Inferior parietal cortex (tissue), 1 donor: Measurements from ENCODE around the gene TEX11.
"Not testable (repeated sequence)": the region's sequence is repeated elsewhere in the genome, so short reads cannot be mapped to it uniquely, and the experiment has no call there.

Experiments used
- DNase-seq: peaks from one replicate; pipeline ENCODE4 v3.0.0-alpha.2; 2016; ENCODE audit errors: extremely low spot score

Gene TEX11

DNA sequence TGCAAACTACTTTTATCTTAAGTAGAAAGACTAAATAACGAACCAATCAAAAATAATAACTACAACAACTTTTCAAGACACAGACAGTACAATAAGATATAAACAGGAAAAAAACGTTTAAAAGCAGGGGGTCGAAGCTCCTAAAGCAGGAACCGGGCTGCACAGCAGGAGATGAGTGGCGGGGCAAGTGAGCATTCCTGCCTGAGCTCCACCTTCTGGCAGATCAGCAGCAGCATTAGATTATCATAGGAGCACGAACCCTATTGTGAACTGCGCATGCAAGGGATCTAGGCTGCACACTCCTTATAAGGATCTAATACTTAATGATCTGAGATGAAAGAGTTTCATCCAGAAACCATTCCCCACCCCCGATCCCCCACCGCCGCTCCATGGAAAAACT is 146.2 kb downstream of the TEX11 start:
- DNase-seq = no peak

DNA sequence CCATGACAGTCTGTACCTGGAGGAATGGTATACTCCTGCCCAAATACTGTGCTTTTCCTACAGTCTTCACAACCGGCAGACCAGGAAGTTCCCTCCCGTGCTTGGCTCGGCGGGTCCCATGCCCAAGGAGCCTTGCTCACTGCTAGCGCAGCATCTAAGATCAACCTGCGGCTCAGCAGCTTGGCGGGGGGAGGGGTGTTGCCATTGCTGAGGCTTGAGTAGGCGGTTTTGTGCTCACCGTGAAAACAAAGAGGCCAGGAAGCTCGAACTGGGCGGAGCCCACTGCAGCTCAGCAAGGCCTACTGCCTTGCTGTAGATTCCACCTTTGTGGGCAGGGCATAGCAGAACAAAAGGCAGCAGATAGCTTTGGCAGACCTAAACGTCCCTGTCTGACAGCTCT is 152.7 kb downstream of the TEX11 start:
- no peak for DNase-seq

DNA sequence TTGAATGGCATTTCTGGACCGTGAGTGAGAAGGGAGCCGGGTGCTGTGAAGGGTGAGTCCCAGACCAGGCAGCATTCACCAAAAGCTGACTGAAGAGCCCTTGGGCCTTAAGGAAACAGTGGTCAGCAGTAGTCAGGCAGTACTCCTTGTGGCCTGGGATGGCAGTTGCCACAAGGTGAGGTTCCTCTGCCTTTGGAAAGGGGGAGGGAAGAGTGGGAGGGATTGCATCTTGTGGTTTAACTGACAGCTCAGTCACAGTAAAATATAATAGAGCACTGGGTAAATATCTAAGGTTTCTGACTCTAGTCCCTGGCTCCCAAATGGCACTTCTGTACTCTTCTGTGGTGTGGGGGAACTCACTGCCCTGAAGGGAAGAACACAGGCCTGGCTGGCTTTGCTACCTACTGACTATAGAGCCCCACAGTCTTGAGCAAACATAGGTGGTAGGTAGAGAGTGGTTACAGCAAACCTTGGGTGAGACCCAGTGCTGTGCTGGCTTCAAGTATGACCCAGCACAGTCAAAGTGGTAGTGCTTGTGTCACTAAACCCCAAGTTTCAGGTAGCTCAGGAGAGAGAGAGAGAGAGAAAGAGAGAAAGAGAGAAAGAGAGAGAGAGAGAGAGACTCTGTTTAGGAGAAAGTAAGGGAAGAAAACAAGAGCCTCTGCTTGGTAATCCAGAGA is 154.2 kb downstream of the TEX11 start:
- DNase-seq = no peak

DNA sequence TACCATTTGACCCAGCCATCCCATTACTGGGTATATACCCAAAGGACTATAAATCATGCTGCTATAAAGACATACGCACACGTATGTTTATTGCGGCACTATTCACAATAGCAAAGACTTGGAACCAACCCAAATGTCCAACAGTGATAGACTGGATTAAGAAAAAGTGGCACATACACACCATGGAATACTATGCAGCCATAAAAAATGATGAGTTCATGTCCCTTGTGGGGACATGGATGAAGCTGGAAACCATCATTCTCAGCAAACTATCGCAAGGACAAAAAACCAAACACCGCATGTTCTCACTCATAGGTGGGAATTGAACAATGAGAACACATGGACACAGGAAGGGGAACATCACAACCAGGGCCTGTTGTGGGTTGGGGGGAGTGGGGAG is 174.7 kb downstream of the TEX11 start:
- not testable (repeated sequence) for DNase-seq

DNA sequence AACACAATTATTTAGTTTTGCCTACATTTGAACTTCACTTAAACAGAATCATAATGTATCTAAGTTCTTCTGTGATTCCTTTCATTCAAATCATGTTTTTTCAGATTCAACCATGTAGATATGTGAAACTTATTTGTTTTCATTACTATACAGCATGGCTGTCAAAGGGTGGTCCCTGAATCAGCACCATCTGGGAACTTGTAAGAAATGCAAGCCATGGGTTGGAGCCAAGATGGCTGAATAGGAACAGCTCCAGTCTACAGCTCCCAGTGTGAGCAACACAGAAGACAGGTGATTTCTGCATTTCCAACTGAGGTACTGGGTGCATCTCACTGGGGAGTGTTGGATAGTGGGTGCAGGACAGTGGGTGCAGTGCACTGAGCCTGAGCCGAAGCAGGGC is 180.6 kb downstream of the TEX11 start:
- not testable (repeated sequence) for DNase-seq

DNA sequence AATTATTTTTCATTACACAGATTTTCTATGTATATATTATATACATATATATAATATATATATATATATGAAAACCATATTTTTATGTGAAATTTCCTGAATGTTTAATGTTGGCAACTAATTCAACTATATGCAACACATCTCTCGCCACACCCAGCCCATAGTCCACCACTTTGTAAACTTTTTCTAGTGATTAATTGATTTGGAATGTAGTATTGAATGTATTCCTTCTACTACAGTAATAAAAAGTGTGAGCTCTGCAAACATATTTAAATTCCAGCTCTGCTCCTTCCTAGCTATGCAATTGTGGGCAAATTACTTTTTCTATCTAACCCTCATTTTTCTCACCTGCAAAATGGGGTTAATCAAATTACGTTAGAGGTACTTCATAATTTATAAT is 187.8 kb downstream of the TEX11 start:
- no peak for DNase-seq

DNA sequence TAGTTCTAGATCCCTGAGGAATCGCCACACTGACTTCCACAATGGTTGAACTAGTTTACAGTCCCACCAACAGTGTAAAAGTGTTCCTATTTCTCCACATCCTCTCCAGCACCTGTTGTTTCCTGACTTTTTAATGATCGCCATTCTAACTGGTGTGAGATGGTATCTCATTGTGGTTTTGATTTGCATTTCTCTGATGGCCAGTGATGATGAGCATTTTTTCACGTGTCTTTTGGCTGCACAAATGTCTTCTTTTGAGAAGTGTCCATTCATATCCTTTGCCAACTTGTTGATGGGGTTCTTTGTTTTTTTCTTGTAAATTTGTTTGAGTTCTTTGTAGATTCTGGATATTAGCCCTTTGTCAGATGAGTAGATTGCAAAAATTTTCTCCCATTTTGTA is 197.2 kb downstream of the TEX11 start:
- not testable (repeated sequence) for DNase-seq

DNA sequence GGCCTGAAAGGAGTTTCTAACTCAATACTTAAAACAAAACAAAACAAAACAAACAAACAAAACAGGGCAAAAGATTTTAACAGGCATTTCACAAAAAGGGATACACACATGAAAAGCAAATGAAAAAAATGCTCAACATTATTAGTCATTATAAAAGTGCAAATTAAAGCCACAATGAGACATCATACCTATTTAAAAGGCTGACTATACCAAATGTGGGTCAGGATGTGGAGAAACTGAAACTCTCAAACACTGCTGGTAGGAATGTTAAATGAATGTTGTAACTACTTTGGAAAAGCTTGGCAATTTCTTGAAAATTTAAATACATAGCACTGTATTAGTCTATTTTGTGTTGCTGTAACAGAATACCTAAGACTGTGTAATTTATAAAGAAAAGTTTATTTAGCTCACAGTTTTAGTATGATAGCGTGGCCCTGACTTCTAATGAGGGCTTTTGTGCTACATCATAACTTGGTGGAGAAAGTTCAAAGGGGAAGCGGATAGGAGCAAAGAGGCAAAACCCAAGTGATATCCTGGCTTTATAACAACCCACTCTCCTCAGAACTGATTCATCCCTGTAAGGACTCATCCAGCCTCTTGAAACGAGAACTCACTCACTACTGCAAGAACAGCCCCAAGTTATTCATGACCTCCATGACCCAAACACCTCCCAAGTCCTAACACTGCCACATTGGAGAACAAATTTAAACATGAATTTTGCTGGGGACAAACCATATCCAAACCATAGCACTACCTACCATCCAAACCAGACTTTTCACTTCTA is 214.0 kb downstream of the TEX11 start:
- no peak for DNase-seq

DNA sequence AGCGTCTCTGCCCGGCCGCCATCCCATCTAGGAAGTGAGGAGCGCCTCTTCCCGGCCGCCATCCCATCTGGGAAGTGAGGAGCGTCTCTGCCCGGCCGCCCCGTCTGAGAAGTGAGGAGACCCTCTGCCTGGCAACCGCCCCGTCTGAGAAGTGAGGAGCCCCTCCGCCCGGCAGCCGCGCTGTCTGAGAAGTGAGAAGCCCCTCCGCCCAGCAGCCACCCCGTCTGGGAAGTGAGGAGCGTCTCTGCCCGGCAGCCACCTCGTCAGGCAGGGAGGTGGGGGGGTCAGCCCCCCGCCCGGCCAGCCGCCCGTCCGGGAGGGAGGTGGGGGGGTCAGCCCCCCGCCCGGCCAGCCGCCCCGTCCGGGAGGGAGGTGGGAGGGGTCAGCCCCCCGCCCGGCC is 229.1 kb downstream of the TEX11 start:
- DNase-seq = not testable (repeated sequence)

DNA sequence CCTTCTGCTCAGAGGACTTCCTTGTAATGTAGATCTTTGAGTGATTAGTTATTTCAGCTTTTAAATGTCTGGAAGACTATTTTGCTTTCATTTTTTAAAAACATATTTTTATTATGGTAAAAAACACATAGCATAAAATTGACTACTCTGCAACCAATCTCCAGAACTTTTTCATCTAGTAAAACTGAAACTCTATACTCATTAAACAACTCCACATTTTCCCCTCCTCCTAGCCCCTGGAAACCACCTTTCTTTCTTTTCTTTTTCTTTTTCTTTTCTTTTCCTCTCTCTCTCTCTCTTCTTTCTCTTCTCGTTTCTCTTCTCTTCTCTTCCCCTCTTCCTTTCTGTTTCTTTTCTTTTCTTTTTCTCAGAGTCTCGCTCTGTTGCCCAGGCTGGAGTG is 233.2 kb downstream of the TEX11 start:
- no peak for DNase-seq

DNA sequence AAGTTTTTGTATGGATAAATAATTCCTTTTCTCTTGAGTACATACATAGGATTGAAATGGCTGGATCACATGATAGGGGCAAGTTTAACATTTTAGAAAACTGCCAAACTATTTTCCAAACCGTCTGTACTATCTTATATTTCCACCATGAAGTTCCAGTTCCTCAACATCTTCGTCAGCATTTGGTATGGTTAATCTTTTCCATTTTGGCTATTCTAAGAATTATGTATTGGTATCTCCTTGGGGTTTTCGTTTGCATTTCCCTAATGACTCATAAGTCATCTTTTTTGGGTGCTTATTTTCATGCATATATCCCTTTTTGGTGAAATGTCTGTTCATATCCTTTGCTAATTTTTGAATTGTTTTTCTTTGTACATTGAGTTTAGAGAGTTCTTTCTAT is 236.2 kb downstream of the TEX11 start:
- no peak for DNase-seq

DNA sequence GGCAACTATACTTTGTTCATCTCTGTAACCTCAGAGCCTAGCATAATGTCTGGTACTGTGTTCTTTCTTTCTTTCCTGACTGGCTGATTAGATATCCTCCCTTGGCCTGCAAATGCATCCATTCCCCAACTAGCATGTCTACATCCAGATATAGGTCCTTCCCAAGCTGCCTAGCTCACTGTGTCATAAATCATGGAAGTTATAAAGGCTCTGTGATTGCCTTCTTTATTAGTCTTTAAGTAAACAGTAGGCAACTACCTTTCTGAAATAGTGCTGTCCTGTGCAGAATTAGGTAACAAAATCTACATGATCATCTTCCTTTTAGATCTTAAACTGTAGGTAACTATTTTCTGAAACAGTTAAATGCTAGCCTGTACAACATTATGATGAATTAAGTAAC is 239.4 kb downstream of the TEX11 start:
- no peak for DNase-seq

DNA sequence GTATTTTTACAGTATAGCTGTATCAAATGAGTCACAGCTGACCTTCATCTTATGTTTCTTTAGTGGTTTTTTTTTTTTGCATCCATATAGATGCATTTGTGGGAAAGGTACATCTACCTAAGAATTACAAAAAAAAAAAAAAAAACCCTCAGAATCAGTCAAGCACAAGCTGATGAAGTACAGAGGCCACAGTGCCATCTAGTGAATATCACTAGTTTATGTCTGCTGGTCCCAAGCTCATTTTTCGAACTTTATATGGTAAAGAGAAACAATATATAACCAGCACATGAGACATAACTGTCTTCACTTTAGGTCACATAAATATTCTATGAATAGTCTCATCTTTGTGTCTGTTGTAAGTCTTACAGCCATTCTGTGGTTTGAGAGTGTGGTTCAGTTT is 243.8 kb downstream of the TEX11 start:
- peak; percentile 8 for DNase-seq

DNA sequence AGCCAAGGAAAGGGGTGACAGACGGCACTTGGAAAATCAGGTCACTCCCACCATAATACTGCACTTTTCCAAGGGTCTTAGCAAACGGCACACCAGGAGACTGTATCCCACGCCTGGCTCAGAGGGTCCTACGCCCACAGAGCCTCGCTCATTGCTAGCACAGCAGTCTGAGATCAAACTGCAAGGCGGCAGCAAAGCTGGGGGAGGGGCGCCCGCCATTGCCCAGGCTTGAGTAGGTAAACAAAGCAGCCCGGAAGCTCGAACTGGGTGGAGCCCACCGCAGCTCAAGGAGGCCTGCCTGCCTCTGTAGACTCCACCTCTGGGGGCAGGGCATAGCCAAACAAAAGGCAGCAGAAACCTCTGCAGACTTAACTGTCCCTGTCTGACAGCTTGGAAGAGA is 247.4 kb downstream of the TEX11 start:
- not testable (repeated sequence) for DNase-seq

DNA sequence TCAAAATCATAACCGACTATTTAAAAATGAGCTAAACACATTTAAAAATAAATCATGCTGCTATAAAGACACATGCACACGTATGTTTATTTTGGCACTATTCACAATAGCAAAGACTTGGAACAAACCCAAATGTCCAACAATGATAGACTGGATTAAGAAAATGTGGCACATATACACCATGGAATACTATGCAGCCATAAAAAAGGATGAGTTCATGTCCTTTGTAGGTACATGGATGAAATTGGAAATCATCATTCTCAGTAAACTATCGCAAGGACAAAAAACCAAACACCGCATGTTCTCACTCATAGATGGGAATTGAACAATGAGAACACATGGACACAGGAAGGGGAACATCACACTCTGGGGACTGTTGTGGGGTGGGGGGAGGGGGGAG is 251.0 kb downstream of the TEX11 start:
- DNase-seq = not testable (repeated sequence)

DNA sequence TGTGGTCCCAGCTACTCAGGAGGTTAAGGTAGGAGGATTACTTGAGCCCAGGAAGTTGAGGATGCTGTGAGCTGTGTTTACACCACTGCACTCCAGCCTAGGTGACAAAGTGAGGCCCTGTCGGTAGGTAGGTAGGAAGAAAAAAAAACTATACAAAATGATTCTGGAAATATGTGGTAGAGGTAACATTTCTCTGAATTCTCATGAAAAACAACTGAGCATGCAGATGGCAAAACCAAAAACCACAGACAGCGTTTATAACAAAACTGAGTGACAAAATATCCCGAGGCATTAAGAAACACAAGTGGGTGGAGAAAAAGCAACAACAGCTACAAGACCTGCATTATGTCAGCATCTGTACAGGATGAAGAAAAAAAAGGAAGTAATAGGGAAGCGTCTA is 252.2 kb downstream of the TEX11 start:
- no peak for DNase-seq

DNA sequence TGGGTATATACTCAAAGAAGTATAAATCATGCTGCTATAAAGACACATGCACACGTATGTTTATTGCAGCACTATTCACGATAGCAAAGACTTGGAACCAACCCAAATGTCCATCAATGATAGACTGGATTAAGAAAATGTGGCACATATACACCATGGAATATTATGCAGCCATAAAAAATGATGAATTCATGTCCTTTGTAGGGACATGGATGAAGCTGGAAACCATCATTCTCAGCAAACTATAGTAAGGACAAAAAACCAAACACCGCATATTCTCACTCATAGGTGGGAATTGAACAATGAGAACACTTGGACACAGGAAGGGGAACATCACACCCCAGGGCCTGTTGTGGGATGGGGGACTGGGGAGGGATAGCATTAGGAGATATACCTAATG is 260.6 kb downstream of the TEX11 start:
- not testable (repeated sequence) for DNase-seq

DNA sequence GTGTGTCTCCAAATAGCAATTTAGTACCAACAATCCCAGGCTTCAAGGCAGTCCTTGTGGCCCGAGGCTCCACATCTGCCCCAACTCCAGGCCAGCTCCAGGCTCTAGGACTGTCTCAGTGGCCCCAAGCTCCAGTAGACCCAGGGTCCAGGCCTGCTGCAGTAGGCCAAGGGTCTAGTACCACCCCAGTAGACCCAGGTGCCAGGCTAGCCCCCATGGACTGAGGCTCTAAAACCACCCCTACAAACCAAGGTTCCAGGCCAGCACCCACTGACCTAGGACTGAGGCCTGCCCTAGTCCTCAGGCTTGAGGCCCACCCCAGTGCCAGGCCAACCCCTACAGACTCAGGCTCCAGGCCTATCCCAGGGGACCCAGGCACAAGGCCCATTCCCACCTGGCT is 272.3 kb downstream of the TEX11 start:
- no peak for DNase-seq

DNA sequence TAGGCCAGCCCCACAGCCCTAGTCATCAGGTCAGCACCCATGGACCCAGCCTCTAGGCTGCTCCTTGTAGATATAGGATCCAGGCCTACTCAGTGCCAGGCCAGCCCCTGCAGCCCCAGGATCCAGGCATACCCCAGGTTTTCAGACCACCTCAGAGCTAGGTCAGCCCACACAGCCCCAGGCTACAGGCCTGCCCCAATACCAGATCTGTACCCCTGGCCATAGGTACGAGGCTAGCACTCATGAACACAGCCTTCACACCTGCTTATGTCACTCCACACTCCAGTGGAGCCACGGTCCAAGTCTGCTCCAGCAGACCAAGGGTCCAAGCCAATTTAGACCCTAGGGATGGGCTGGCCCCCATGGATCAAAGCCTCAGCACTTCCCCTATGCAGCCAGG is 272.8 kb downstream of the TEX11 start:
- DNase-seq = no peak

DNA sequence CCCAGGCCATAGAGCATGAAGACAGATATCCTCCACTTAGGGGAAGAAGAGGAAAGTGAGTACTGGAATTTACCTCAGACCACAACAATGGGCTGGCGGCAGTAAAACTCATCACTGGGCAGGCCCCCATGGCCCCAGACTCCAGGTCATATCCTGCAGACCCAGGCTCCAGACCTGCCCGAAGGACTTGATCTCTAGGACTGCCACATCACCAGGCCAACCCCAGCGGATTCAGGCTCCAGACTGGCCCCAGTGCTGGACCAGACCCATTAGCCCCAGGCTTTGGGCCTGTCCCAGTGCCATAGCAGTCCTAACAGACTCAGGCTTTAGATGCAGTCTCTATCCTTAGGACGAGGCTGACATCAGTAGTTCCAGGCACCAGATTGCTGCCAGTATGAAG is 273.3 kb downstream of the TEX11 start:
- no peak for DNase-seq

DNA sequence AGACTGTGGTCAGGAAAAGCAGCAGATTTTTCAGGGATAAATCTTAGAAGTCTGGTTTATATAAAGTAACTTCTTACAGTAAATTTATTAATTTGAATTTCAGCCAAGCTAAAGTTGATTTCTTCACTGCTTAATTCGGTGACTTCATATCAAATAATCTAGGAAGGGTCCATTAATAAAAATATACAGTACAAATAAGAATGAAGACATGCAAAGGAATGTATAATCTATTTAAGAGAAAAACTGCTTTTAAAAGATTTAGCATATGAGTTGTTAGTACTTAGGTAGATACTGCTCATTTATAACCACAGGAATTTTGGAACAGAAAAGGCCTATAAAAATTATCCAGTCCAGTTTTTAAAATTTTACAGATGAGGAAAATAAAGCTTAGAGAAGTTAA is 286.8 kb downstream of the TEX11 start:
- DNase-seq = no peak

DNA sequence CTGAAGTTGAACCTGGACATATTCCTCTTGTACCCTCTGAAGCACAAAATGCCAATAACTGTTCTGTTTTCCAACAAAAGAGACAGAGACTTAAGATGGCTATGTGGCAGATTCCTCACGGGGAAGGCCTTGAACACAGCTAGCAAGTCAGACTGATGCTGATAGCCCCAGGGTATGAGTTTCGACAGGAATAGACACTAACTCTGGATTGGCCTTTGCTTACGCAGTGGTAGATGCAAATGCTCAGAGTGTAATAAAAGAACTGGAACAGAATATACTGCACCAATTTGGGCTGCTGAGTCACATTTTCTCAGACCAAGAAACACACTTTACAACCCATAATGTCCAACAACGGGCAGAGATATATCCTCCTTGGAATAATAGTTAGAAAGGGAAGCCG is 290.0 kb downstream of the TEX11 start:
- DNase-seq = no peak

DNA sequence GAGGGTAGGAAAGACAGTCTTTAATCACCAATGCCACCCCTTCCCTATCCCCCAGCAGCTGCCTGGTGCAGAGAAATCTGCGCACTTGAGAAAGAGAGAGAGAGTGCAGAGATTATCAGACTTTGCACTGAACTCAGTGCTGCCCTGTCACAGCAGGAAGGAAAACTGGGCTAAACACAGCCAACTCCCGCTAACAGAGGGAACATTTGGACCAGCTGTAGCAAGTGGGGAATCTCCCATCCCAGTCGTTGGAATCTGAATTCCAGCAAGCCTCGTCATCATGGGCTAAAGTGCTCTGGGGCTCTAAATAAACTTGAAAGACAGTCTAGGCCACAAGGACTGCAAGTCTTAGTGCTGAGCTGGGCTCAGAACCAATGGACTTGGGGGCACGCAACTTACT is 295.2 kb downstream of the TEX11 start:
- DNase-seq = no peak

DNA sequence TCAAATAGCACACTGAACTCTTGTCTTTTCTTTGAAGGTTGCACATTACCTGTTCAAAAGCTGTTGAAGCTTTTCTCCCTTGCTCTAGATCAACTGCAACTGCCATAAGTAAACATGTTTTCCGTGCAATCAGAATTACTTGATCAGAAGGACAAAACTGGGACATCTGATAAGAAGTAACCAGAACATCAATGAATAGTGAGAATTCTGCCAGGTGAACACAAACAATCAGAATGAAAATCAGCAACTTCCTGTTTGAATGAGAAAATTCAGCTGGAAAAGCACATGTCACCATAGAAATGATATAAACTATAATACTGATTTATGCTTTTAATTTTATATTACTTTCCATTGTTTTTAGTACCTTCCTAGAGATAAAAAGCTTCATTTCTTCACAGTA is 303.2 kb downstream of the TEX11 start:
- no peak for DNase-seq
